ENCODE data around the gene INTS12.
A peak's percentile ranks its signal among the peaks of the same experiment; 100 is the strongest.

The INTS12 gene

GRCh38 chr4:105683038-105683437 lies 25.5 kb downstream of the INTS12 start:
- DNase-seq (ENCODE audit: low read depth, low spot score) = no peak
- TF ChIP-seq CTCF (IDR thresholded peaks at IDR 0.05; ENCODE audit: low read depth, low read length) = no peak
- in situ Hi-C loops (cut with HindIII; ENCODE audit: low sequenced_read_pairs) = no loop called here

GRCh38 chr4:105679186-105679585 lies 29.3 kb downstream of the INTS12 start:
- in situ Hi-C loops (cut with HindIII; ENCODE audit: low sequenced_read_pairs) = no loop called here
- H3K4me3 ChIP-seq (ENCODE audit: low read depth, low read length) = no peak overlapping the region
- DNase-seq (ENCODE audit: low read depth, low spot score) = peak; percentile 30
- TF ChIP-seq CTCF (IDR thresholded peaks at IDR 0.05; ENCODE audit: low read depth, low read length) = no peak

More at GRCh38 chr4:105683038-105683437, 25.5 kb downstream of the INTS12 start:
- no peak overlapping the region for H3K4me3 ChIP-seq (ENCODE audit: low read depth, low read length)

GRCh38 chr4:105677709-105678108 lies 30.8 kb downstream of the INTS12 start:
- TF ChIP-seq CTCF (IDR thresholded peaks at IDR 0.05; ENCODE audit: low read depth, low read length) = no peak
- DNase-seq (ENCODE audit: low read depth, low spot score) = no peak
- H3K4me3 ChIP-seq (ENCODE audit: low read depth, low read length) = no peak overlapping the region
- in situ Hi-C loops (cut with HindIII; ENCODE audit: low sequenced_read_pairs) = no loop called here

DNA sequence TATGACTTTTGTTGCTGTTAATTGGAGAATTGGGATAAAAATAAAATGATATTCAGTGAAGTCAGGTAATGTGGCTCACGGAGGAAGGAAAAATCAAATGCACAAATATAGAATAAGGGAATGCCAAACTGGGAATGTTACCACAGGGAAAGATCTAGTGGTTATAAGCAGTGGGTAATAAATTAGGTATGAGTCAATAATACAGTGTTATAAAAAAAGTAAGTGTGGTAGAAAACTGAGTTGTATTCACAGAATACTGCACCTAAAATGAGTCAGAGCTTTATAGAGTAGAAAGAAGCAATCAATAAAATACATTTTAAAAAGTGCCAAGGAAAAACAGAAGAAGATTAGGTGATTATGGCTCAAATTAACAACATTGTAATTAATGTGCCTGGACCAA lies 34.5 kb downstream of the INTS12 start:
- DNase-seq (ENCODE audit: low read depth, low spot score) = no peak
- TF ChIP-seq CTCF (IDR thresholded peaks at IDR 0.05; ENCODE audit: low read depth, low read length) = no peak
- in situ Hi-C loops (cut with HindIII; ENCODE audit: low sequenced_read_pairs) = no loop called here
- no peak overlapping the region for H3K4me3 ChIP-seq (ENCODE audit: low read depth, low read length)

DNA sequence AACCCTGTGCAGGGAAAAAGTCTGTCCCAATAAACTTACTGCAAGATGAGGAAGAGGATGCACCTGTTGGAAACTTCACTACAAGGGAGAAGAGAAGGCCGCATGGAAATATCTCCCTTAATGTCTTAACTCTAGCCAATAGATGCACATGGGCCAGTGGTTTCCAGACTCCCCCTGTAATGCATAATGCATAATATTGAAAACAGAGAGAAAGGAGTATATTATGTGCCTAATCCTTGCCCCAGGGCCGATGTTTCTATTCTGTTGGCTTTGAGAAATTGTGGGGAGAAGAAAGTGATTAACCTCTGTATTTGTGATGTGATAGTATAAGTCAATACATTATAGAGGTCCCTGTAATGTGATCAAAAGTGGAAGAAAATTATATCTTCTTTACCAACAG lies 37.2 kb downstream of the INTS12 start:
- in situ Hi-C loops (cut with HindIII; ENCODE audit: low sequenced_read_pairs) = no loop called here
- no peak for DNase-seq (ENCODE audit: low read depth, low spot score)
- no peak for TF ChIP-seq CTCF (IDR thresholded peaks at IDR 0.05; ENCODE audit: low read depth, low read length)
- no peak overlapping the region for H3K4me3 ChIP-seq (ENCODE audit: low read depth, low read length)

- no peak overlapping the region for H3K4me3 ChIP-seq (ENCODE audit: low read depth, low read length)
- DNase-seq (ENCODE audit: low read depth, low spot score) = no peak
- in situ Hi-C loops (cut with HindIII; ENCODE audit: low sequenced_read_pairs) = no loop called here
- TF ChIP-seq CTCF (IDR thresholded peaks at IDR 0.05; ENCODE audit: low read depth, low read length) = no peak
Measured at GRCh38 chr4:105670684-105671083, 37.8 kb downstream of the INTS12 start.

DNA sequence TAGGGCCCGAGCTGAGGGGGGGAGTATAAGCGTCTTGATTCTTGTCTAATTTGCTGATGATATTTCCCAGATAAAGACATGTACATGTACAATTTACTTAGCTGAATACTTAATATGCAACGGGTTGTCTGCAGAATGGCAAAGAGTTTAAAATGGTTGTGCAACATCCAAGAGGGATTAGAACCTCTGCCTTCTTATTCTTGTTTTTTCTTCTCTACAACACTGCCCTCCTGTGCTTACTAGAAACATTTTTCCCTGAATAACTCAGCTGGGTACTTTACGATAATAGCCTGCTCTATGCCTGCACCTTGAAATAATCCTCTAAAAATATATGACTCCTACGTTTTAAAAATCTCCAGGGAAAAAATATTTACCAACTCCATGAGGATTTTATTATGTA lies 41.8 kb downstream of the INTS12 start:
- in situ Hi-C loops (cut with HindIII; ENCODE audit: low sequenced_read_pairs) = no loop called here

More for the DNA sequence above, 41.8 kb downstream of the INTS12 start:
- H3K4me3 ChIP-seq (ENCODE audit: low read depth, low read length) = no peak overlapping the region
- DNase-seq (ENCODE audit: low read depth, low spot score) = peak; percentile 18
- no peak for TF ChIP-seq CTCF (IDR thresholded peaks at IDR 0.05; ENCODE audit: low read depth, low read length)

All from astrocyte of the spinal cord (primary cell).